Measurements from ENCODE around the gene THEMIS. TPM values are rescaled to one million over a fixed set of nuclear protein-coding genes. Genes with fewer than 3 reads are reported as not detected.
"Not testable (repeated sequence)": the region's sequence is repeated elsewhere in the genome, so short reads cannot be mapped to it uniquely, and the experiment has no call there.

THEMIS gene
- not detected in 2 replicates for total RNA-seq (2014; rRNA removed; shearing (Covaris generic))

- no peak for DNase-seq (ENCODE audit: low spot score)
Measured at GRCh38 chr6:127900935-127901334, at the start of gene THEMIS. Gene THEMIS, minus strand, starts transcription at chr6:127901058. Its CDS starts 126 bp downstream, at chr6:127900932.

GRCh38 chr6:127949251-127949650 is 48.4 kb upstream of the THEMIS start:
- DNase-seq (ENCODE audit: low spot score): no peak

- DNase-seq (ENCODE audit: low spot score): no peak
Measured at GRCh38 chr6:127946388-127946787, 45.5 kb upstream of the THEMIS start.

GRCh38 chr6:127945434-127946097 is 44.7 kb upstream of the THEMIS start:
- no peak for DNase-seq (ENCODE audit: low spot score)

- DNase-seq (ENCODE audit: low spot score): no peak
Measured at GRCh38 chr6:127941228-127941627, 40.4 kb upstream of the THEMIS start.

- peak; percentile 77 for DNase-seq (ENCODE audit: low spot score)
Measured at GRCh38 chr6:127939442-127940066, 38.7 kb upstream of the THEMIS start.

- peak; percentile 50 for DNase-seq (ENCODE audit: low spot score)
Measured at GRCh38 chr6:127938701-127939100, 37.8 kb upstream of the THEMIS start.

GRCh38 chr6:127937747-127938146 is 36.9 kb upstream of the THEMIS start:
- DNase-seq (ENCODE audit: low spot score): no peak

GRCh38 chr6:127937102-127937501 is 36.2 kb upstream of the THEMIS start:
- no peak for DNase-seq (ENCODE audit: low spot score)

GRCh38 chr6:127934956-127935355 is 34.1 kb upstream of the THEMIS start:
- no peak for DNase-seq (ENCODE audit: low spot score)

GRCh38 chr6:127933852-127934840 is 33.3 kb upstream of the THEMIS start:
- DNase-seq (ENCODE audit: low spot score): no peak

- DNase-seq (ENCODE audit: low spot score): no peak
Measured at GRCh38 chr6:127933137-127933536, 32.3 kb upstream of the THEMIS start.

- no peak for DNase-seq (ENCODE audit: low spot score)
Measured at GRCh38 chr6:127932708-127933107, 31.9 kb upstream of the THEMIS start.

- not testable (repeated sequence) for DNase-seq (ENCODE audit: low spot score)
Measured at GRCh38 chr6:127926441-127926840, 25.6 kb upstream of the THEMIS start.

- no peak for DNase-seq (ENCODE audit: low spot score)
Measured at GRCh38 chr6:127924440-127924839, 23.6 kb upstream of the THEMIS start.

- no peak for DNase-seq (ENCODE audit: low spot score)
Measured at GRCh38 chr6:127924031-127924430, 23.2 kb upstream of the THEMIS start.

- DNase-seq (ENCODE audit: low spot score): no peak
Measured at GRCh38 chr6:127923135-127923534, 22.3 kb upstream of the THEMIS start.

GRCh38 chr6:127921982-127922381 is 21.1 kb upstream of the THEMIS start:
- no peak for DNase-seq (ENCODE audit: low spot score)

- no peak for DNase-seq (ENCODE audit: low spot score)
Measured at GRCh38 chr6:127920804-127921203, 19.9 kb upstream of the THEMIS start.

GRCh38 chr6:127918506-127919427 is 17.9 kb upstream of the THEMIS start:
- no peak for DNase-seq (ENCODE audit: low spot score)

GRCh38 chr6:127917766-127918165 is 16.9 kb upstream of the THEMIS start:
- no peak for DNase-seq (ENCODE audit: low spot score)
